ENCODE data around the gene SAFB2. TPM values are rescaled to one million over a fixed set of nuclear protein-coding genes. Genes with fewer than 3 reads are reported as not detected.

SAFB2 gene
- total and polyA plus RNA-seq, 8 donors: 38.5 to 237 (median 83.7) TPM

GRCh38 chr19:5667751-5668271, 45.2 kb upstream of the SAFB2 start:
- H3K4me3 ChIP-seq: no peak overlapping the region
- TF ChIP-seq CTCF (IDR thresholded peaks at IDR 0.05) (no peak), EP300 (IDR thresholded peaks at IDR 0.05) (no peak), POLR2A (IDR thresholded peaks at IDR 0.05) (no peak), POLR2AphosphoS5 (IDR thresholded peaks at IDR 0.05) (no peak)
- intact Hi-C loops (cut with DNase I; ENCODE audit: low total_unique reads): no loop called here
- H3K27ac ChIP-seq: no peak overlapping the region
- DNase-seq: no peak
- WGBS, 5 donors: 83 to 87% (median 84%) methylated on average over 20 to 22 of the region's 22 CpGs
- H3K27me3 ChIP-seq: no peaks in the 10 kb centered on the region
- peaks cover 70 to 94% (median 92%) of the 10 kb centered on the region in 4 donors for H3K36me3 ChIP-seq
- H3K4me1 ChIP-seq: no peaks in the 10 kb centered on the region
- H3K9me3 ChIP-seq: no peaks in the 10 kb centered on the region

- Histone ChIP-seq H3K4me3 (no peak overlapping the region), H3K27ac (no peak overlapping the region), H3K4me1 (no peaks in the 10 kb centered on the region), H3K36me3 (peaks cover 78 to 98% (median 97%) of the 10 kb centered on the region in 4 donors), H3K27me3 (no peaks in the 10 kb centered on the region), H3K9me3 (no peaks in the 10 kb centered on the region)
- 90 to 92% (median 91%) methylated on average over 19 to 26 of the region's 26 CpGs for WGBS, 5 donors
- no peak for DNase-seq
- no peak for TF ChIP-seq POLR2AphosphoS5 (IDR thresholded peaks at IDR 0.05)
- TF ChIP-seq CTCF (IDR thresholded peaks at IDR 0.05): no peak
- TF ChIP-seq EP300 (IDR thresholded peaks at IDR 0.05): no peak
- no peak for TF ChIP-seq POLR2A (IDR thresholded peaks at IDR 0.05)
- intact Hi-C loops (cut with DNase I; ENCODE audit: low total_unique reads): no loop called here
These were observed 44.5 kb upstream of the SAFB2 start for GRCh38 chr19:5666921-5667610.

GRCh38 chr19:5665781-5666513, 43.4 kb upstream of the SAFB2 start:
- TF ChIP-seq POLR2A (IDR thresholded peaks at IDR 0.05): no peak
- no peak for TF ChIP-seq CTCF (IDR thresholded peaks at IDR 0.05)
- TF ChIP-seq POLR2AphosphoS5 (IDR thresholded peaks at IDR 0.05): no peak
- no peak for TF ChIP-seq EP300 (IDR thresholded peaks at IDR 0.05)
- no peak for DNase-seq
- peak overlapping the region in 1 of 5 donors; percentile 1 for H3K27ac ChIP-seq
- peaks cover 89 to 98% (median 97%) of the 10 kb centered on the region in 4 donors for H3K36me3 ChIP-seq
- intact Hi-C loops (cut with DNase I; ENCODE audit: low total_unique reads): no loop called here
- no peaks in the 10 kb centered on the region for H3K27me3 ChIP-seq
- no peaks in the 10 kb centered on the region for H3K9me3 ChIP-seq
- H3K4me3 ChIP-seq: no peak overlapping the region
- 61 to 72% (median 68%) methylated on average over 10 of the region's 10 CpGs for WGBS, 5 donors
- H3K4me1 ChIP-seq: no peaks in the 10 kb centered on the region

GRCh38 chr19:5664515-5664914, 41.9 kb upstream of the SAFB2 start:
- no peak overlapping the region for H3K27ac ChIP-seq
- H3K4me3 ChIP-seq: no peak overlapping the region
- H3K36me3 ChIP-seq: peaks cover 95 to 100% (median 100%) of the 10 kb centered on the region in 4 donors
- no peaks in the 10 kb centered on the region for H3K4me1 ChIP-seq
- DNase-seq: no peak
- WGBS, 5 donors: 83 to 100% (median 84%) methylated on average over 2 of the region's 2 CpGs
- intact Hi-C loops (cut with DNase I; ENCODE audit: low total_unique reads): no loop called here
- TF ChIP-seq EP300 (IDR thresholded peaks at IDR 0.05) (no peak), POLR2AphosphoS5 (IDR thresholded peaks at IDR 0.05) (no peak), CTCF (IDR thresholded peaks at IDR 0.05) (no peak), POLR2A (IDR thresholded peaks at IDR 0.05) (no peak)
- H3K9me3 ChIP-seq: no peaks in the 10 kb centered on the region
- H3K27me3 ChIP-seq: no peaks in the 10 kb centered on the region

Data from stomach (tissue), 9 donors.